ENCODE results near the gene TMPRSS6. TPM values are rescaled to one million over a fixed set of nuclear protein-coding genes. Genes with fewer than 3 reads are reported as not detected.
A peak's percentile ranks its signal among the peaks of the same experiment; 100 is the strongest.

Gene TMPRSS6
- total and polyA plus RNA-seq, 2 of the 13 experiments (the other 11 are each of a cell fraction or from before 2014, with no cell fraction given), result 4.2 to 4.8 TPM

GRCh38 chr22:37019309-37020191 lies 90.0 kb downstream of the TMPRSS6 start, which contains the start of the genes MPST and TST:
Gene MPST, plus strand, starts transcription at chr22:37019742. Its CDS starts 95 bp downstream, at chr22:37019837.
Gene TST, minus strand, starts transcription at chr22:37019447. Its CDS starts 715 bp downstream, at chr22:37018732.
- Histone ChIP-seq H3K79me2 (ENCODE audit: insufficient read depth, low read length) (peaks cover 66% of the 10 kb centered on the region), H3K4me3 (replicated peaks in 1 of 3; ENCODE audit: insufficient read depth in 1 of 3, low read depth in 2 of 3, low read length in 3 of 3) (peak within 1 kb of the TSS; percentile 86 to 94 (median 92)), H3K36me3 (replicated peaks in 1 of 2; ENCODE audit: control insufficient read depth in 1 of 2, insufficient read depth in 2 of 2, low read length in 2 of 2) (peaks cover 5 to 17% of the 10 kb centered on the region in 2 experiments), H3K4me2 (ENCODE audit: low read depth, low read length) (peak within 1 kb of the TSS; percentile 91), H3K4me1 (ENCODE audit: insufficient read depth, low read length) (peaks cover 79% of the 10 kb centered on the region), H3K27ac (ENCODE audit: extremely low read length, insufficient read depth, low read length) (peak within 1 kb of the TSS; percentile 88), H3K9ac (ENCODE audit: insufficient read depth, low read depth, low read length) (peak within 1 kb of the TSS; percentile 95), H2AFZ (ENCODE audit: low read length) (no peak within 1 kb of the TSS), H4K20me1 (ENCODE audit: insufficient read depth, low read length) (peaks cover 25% of the 10 kb centered on the region), H3K9me3 (ENCODE audit: low read length) (no peaks in the 10 kb centered on the region), H3K27me3 (ENCODE audit: control insufficient read depth in 1 of 2, insufficient read depth in 2 of 2, low read length in 2 of 2) (no peaks in the 10 kb centered on the region; a peak in 1 of 5 replicates)
- CTCF ChIA-PET (ENCODE audit: low intra/inter-chr PET ratio, low total read pairs), result interaction anchor here (0.8 to 1.8 kb wide), 2 partner anchors 15 to 25 kb away, joined by 3 to 7 read pairs; no protein-coding TSS in a partner anchor
- in situ Hi-C loops (cut with HindIII; ENCODE audit: extremely low pct_ligation_motif_present, low pct_unique_long_range_greater_than_20kb) (no loop called here), intact Hi-C loops (cut with micrococcal nuclease; ENCODE audit: unreplicated experiment) (loop anchor here (5.0 kb wide), 1 partner anchor 32 kb away; no protein-coding TSS in a partner anchor)
- POLR2A ChIA-PET, result interaction anchor here (0.8 to 11.6 kb wide), 10 partner anchors 9 to 180 kb away, joined by 3 to 383 read pairs (median 4); partner anchors contain the start of gene KCTD17
- peak; percentile 74 for ATAC-seq
- peak; percentile 62 for DNase-seq (ENCODE audit: low spot score)
- WGBS (ENCODE audit: low lambda C conversion rate), result 5% methylated on average over 4 of the region's 107 CpGs
- BruUV-seq (replicated peaks), result no TSS peak
- FAIRE-seq, result no peak
- TF ChIP-seq ZFP91 (CRISPR knock-in tag; IDR thresholded peaks at IDR 0.05; ENCODE audit: borderline replicate concordance), result peak; percentile 31; the same call in 1 of the 2 replicates
- 0 out of 2 replicates have a peak, but pooled peaks have one; percentile 65 for TF ChIP-seq HOXA9 (CRISPR knock-in tag; IDR thresholded peaks at IDR 0.05; ENCODE audit: borderline replicate concordance)
- 0 out of 2 replicates have a peak, but pooled peaks have one; percentile 39 for TF ChIP-seq TGIF2 (CRISPR knock-in tag; IDR thresholded peaks at IDR 0.05)
- TF ChIP-seq ZNF318 (CRISPR knock-in tag; IDR thresholded peaks at IDR 0.05), result no peak
- TF ChIP-seq NFKB2 (CRISPR knock-in tag; IDR thresholded peaks at IDR 0.05; ENCODE audit: borderline replicate concordance), result 0 out of 2 replicates have a peak, but pooled peaks have one; percentile 47
- TF ChIP-seq GMEB1 (CRISPR knock-in tag; IDR thresholded peaks at IDR 0.05; ENCODE audit: borderline replicate concordance), result peak; percentile 7; the same call in 1 of the 2 replicates
- TF ChIP-seq CBX5 (CRISPR knock-in tag; IDR thresholded peaks at IDR 0.05; ENCODE audit: borderline replicate concordance), result no peak
- TF ChIP-seq SIN3A (IDR thresholded peaks at IDR 0.05; ENCODE audit: borderline replicate concordance, low read depth, low read length), result peak; percentile 61; the same call in 1 of the 2 replicates
